Adrenal gland (tissue), 12 donors: ENCODE measurements around the gene CHPF2. TPM values are rescaled to one million over a fixed set of nuclear protein-coding genes. Genes with fewer than 3 reads are reported as not detected.

Experiments
- DNase-seq, 7 donors: peaks; one replicate each; pipeline ENCODE4 v3.0.0-alpha.2; 2019 to 2020
- H3K27ac ChIP-seq, 5 donors: fragments of 200-600 bp; sonication (generic) in 4 of 5; 1 replicate in 3 of 5; 2 replicates in 2 of 5; pipeline versions ENCODE4 v1.5.1 to v1.8.0; 2016 to 2020; ENCODE audit warnings: mild to moderate bottlenecking in 1 of 5
- H3K27me3 ChIP-seq: fragments of 200-600 bp; 2 replicates; pipeline ENCODE4 v1.8.0; 2021
- H3K36me3 ChIP-seq, 2 donors: fragments of 200-600 bp; replicated peaks in 1 of 2; 1 replicate in 1 of 2; 2 replicates in 1 of 2; pipeline versions ENCODE4 v1.5.1 to v1.8.0; 2018 to 2022
- H3K4me1 ChIP-seq, 2 donors: fragments of 200-600 bp; replicated peaks in 1 of 2; 1 replicate in 1 of 2; 2 replicates in 1 of 2; pipeline versions ENCODE4 v1.5.1 to v1.8.0; 2018 to 2021
- H3K4me3 ChIP-seq, 4 donors: fragments of 200-600 bp; sonication (generic) in 3 of 4; one replicate each; pipeline ENCODE4 v1.5.1; 2016 to 2018
- H3K9me3 ChIP-seq, 3 donors: fragments of 200-600 bp; sonication (generic) in 1 of 3; replicated peaks in 1 of 3; 1 replicate in 2 of 3; 2 replicates in 1 of 3; pipeline versions ENCODE4 v1.5.1 to v1.8.0; 2016 to 2021
- POLR2A ChIP-seq, 2 donors: fragments of 450-650 bp; IDR thresholded peaks; one replicate each; pipeline ENCODE4 v1.6.1; 2017; ENCODE audit warnings: antibody characterized with exemption in 2 of 2, mild to moderate bottlenecking in 2 of 2, moderate library complexity in 1 of 2
- WGBS, 4 donors: extraction: QIAGEN DNeasy Blood & Tissue Kit in 2 of 4; methylation state at CpG; one replicate each; pipeline versions ENCODE4 v1.1.5 to v1.1.7; 2013 to 2017; 5-methylcytosine and 5-hydroxymethylcytosine counted together
- intact Hi-C, 2 donors: fragments of 100-400 bp; cut with DNase I; formaldehyde crosslinking; loops; one replicate each; pipeline versions ENCODE4 v1.14.1 to v1.15.0; 2022 to 2023
- polyA plus RNA-seq, 3 donors: library from polyadenylated mRNA; stranded (reverse); fragments of 200-250 nt in 2 of 3; fragments of 350-450 nt in 1 of 3; fragmentation: Illumina TruSeq in 1 of 3; extraction: RNeasy Lipid Tissue Mini Kit (QIAGEN cat#74804) in 1 of 3; gene quantifications; one replicate each; pipeline ENCODE4 v1.2.3, GENCODE V29; 2013 to 2014
- total RNA-seq, 9 donors: library from RNA; depleted of rRNA in 4 of 9; stranded (reverse); fragments of >200 nt in 4 of 9; fragments of 120-200 nt in 1 of 9; fragmentation: NEBNext Ultra II Directional in 1 of 9; extraction: Animal tissue kit (Norgen Biotek cat#: 25700) in 1 of 9; gene quantifications; one replicate each; pipeline versions ENCODE4 v1.1.0 to v1.2.4, GENCODE V29; 2013 to 2023
- TF ChIP-seq, protein P1 (sequence below), 6 experiments: fragments of 450-650 bp in 4 of 6; fragments of 200-600 bp in 2 of 6; sonication (generic) in 1 of 6; IDR thresholded peaks; 1 replicate in 5 of 6; 2 replicates in 1 of 6; pipeline versions ENCODE4 v1.5.1 to v1.8.0; 2016 to 2021; ENCODE audit warnings: antibody characterized with exemption in 6 of 6, mild to moderate bottlenecking in 2 of 6, moderate library complexity in 1 of 6
- donor health status: healthy with polysubstance abuse.
- donor health status: Bipolar disorder and iron deficiency.
- donor health status: DM: yes; HTN: yes; CAD: no.
- donor health status: DM: no; HTN: no; CAD: no.
- donor health status: DM: no; HTN: no; CAD: no.
- donor health status: DM: yes; HTN: yes; CAD: no.

Gene CHPF2
- total and polyA plus RNA-seq, 12 donors = 15.8 to 87.8 (median 60.6) TPM

DNA sequence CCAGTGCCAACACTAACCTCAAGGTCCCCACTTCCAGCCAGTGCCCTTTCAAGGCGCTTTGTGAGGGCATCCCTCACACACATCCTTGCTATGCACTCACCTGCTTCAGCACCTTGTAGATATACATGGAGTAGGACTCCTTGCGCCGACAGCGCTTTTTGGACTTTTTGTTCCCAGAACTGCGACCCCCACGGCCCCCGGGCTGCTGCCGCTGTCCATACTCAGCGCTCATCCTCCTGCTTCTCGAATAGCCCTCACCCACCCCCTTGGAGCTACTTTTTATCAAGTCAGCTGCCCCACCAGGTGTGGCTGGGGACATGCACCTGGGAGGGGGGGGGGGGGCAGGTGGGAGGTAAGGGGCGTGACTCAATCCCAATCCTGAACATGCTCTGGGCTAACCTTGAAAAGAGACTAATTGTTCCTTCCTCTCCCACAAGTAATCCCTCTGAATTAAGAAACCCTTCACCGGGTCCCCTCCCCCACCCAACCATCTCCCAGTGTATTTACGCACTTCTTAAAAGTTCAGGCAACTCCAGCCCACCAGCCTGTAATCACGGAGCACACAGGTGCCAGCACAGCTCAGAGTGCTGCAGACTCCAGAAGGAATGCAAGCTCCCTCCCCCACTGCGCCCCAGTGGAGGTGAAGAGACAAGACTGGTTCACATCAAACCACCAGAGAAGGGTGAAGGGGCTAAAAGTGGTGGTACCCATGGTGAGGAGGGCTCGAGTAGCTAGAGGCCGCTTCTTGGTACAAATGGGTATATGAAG lies 22.0 kb upstream of the CHPF2 start, which contains the start of gene H2BK1:
Gene H2BK1 (minus strand): TSS at position 402 of the 768 bp plus-strand sequence. CDS start 170 bp downstream, at position 232.
- H3K27me3 ChIP-seq = no peaks in the 10 kb centered on the region
- DNase-seq = no peak
- TF ChIP-seq, protein P1, sequence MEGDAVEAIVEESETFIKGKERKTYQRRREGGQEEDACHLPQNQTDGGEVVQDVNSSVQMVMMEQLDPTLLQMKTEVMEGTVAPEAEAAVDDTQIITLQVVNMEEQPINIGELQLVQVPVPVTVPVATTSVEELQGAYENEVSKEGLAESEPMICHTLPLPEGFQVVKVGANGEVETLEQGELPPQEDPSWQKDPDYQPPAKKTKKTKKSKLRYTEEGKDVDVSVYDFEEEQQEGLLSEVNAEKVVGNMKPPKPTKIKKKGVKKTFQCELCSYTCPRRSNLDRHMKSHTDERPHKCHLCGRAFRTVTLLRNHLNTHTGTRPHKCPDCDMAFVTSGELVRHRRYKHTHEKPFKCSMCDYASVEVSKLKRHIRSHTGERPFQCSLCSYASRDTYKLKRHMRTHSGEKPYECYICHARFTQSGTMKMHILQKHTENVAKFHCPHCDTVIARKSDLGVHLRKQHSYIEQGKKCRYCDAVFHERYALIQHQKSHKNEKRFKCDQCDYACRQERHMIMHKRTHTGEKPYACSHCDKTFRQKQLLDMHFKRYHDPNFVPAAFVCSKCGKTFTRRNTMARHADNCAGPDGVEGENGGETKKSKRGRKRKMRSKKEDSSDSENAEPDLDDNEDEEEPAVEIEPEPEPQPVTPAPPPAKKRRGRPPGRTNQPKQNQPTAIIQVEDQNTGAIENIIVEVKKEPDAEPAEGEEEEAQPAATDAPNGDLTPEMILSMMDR (IDR thresholded peaks at IDR 0.05) = no peak
- no peak for TF ChIP-seq POLR2A (IDR thresholded peaks at IDR 0.05)
- H3K36me3 ChIP-seq = peaks cover 0 to 28% of the 10 kb centered on the region in 2 donors
- H3K4me1 ChIP-seq = no peaks in the 10 kb centered on the region
- no peak within 1 kb of the TSS for H3K4me3 ChIP-seq
- intact Hi-C loops = no loop called here
- H3K9me3 ChIP-seq = no peaks in the 10 kb centered on the region
- WGBS, 4 donors = 76 to 81% (median 80%) methylated on average over 17 of the region's 17 CpGs
- no peak within 1 kb of the TSS for H3K27ac ChIP-seq

DNA sequence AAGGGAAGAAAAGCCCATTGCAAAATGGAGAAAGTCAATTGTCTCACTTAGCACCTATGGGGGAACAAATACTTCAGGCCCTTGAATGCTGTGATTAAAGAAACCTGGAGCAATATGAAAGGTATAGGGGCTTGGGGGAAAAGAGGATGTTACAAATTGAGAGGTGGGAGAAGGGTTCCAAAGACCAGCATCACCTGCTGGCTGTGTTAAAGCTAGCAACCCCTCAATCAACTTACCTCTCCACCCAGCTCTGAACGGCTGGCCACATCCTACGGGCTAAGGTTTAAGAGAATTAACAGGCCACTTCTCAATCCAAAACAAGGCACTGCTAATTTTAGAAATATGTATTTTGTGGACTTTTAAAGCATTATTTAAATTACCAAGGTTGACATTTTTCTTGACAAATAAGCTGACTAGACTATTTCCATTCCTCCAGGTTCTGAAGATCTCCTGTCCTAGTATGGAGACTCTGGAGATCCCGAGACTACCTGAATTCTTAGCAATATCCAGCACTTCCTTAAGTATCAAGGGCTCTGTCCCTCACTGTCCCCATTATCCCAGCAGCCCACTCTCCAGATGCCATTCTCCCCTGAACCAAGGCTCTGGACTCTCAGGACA lies 21.0 kb upstream of the CHPF2 start:
- DNase-seq = no peak
- WGBS, 4 donors = 82 to 98% (median 87%) methylated on average over 3 of the region's 3 CpGs
- Histone ChIP-seq H3K27ac (no peak overlapping the region), H3K27me3 (no peaks in the 10 kb centered on the region), H3K9me3 (no peaks in the 10 kb centered on the region), H3K4me1 (no peaks in the 10 kb centered on the region), H3K36me3 (peaks cover 0 to 36% of the 10 kb centered on the region in 2 donors), H3K4me3 (no peak overlapping the region)
- TF ChIP-seq, protein P1 (IDR thresholded peaks at IDR 0.05) = no peak
- no peak for TF ChIP-seq POLR2A (IDR thresholded peaks at IDR 0.05)
- intact Hi-C loops = no loop called here

DNA sequence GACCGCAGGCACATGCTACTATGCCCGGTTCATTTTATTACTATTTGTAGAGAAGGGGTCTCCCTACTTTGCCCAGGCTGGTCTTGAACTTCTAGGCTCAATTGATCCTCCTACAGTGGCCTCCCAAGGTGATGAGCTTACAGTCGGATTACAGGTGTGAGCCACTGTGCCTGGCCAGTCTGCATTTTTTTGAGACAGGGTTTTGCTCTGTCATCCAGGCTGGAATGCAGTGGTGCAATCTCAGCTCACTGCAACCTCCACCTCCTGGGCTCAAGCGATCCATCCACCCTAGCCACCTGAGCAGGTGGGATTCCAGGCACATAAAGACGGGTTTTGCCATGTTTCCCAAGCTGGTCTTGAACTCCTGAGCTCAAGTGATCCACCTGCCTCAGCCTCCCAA lies 19.7 kb upstream of the CHPF2 start:
- no peak for DNase-seq
- intact Hi-C loops = no loop called here
- no peak for TF ChIP-seq POLR2A (IDR thresholded peaks at IDR 0.05)
- TF ChIP-seq, protein P1 (IDR thresholded peaks at IDR 0.05) = no peak
- Histone ChIP-seq H3K4me3 (no peak overlapping the region), H3K27me3 (no peaks in the 10 kb centered on the region), H3K27ac (no peak overlapping the region), H3K4me1 (no peaks in the 10 kb centered on the region), H3K9me3 (no peaks in the 10 kb centered on the region), H3K36me3 (peaks cover 0 to 50% of the 10 kb centered on the region in 2 donors)
- WGBS, 4 donors = 84 to 100% (median 88%) methylated on average over 3 to 5 of the region's 5 CpGs

DNA sequence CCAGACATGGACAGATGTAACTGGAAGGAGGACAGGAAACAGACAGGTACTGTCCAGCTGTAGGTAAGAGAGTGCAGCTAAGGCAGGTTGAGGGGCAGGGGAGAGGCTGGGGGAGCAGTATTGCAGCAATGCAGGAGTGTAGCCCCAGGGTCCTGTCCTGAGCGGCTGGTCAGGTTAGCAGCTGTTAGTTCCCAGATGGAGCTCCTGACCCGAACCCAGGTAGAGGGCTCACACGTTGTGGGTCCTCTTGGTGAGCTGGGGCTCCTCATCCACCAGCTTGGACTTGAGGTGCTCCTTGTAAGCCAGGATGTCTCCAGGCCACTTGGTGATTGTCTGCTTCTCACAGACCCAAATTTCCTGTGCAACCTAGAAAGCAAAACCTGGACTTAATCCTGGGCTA lies 18.5 kb upstream of the CHPF2 start:
- Histone ChIP-seq H3K27me3 (no peaks in the 10 kb centered on the region), H3K9me3 (no peaks in the 10 kb centered on the region), H3K4me1 (no peaks in the 10 kb centered on the region), H3K4me3 (no peak overlapping the region), H3K36me3 (peaks cover 0 to 62% of the 10 kb centered on the region in 2 donors), H3K27ac (no peak overlapping the region)
- TF ChIP-seq POLR2A (IDR thresholded peaks at IDR 0.05) = no peak
- TF ChIP-seq, protein P1 (IDR thresholded peaks at IDR 0.05) = no peak
- 80 to 86% (median 86%) methylated on average over 1 to 3 of the region's 3 CpGs; no CpG with 5 or more reads in 1 of the 4 donors for WGBS, 4 donors
- DNase-seq = no peak
- intact Hi-C loops = no loop called here
